Right cardiac atrium (tissue), 5 donors: ENCODE results near the gene DEPP1. TPM values are rescaled to one million over a fixed set of nuclear protein-coding genes. Genes with fewer than 3 reads are reported as not detected.

Source experiments
- ATAC-seq, 2 donors: fragments of 200-7000 bp; cut with Tn5 transposase; one replicate each; pipeline versions ENCODE4 v1.8.0 to v1.9.1; 2020; ENCODE audit warnings: moderate library complexity in 2 of 2, mild to moderate bottlenecking in 1 of 2
- DNase-seq, 3 donors: peaks; one replicate each; pipeline ENCODE4 v3.0.0-alpha.2; 2020
- H3K27ac ChIP-seq: one replicate; pipeline ENCODE4 v1.5.1; 2013; ENCODE audit warnings: mild to moderate bottlenecking, low read length, control low read depth, moderate library complexity
- H3K27me3 ChIP-seq: one replicate; pipeline ENCODE4 v1.6.1; 2013; ENCODE audit not compliant: control insufficient read depth, insufficient read depth
- H3K4me1 ChIP-seq: one replicate; pipeline ENCODE4 v1.6.1; 2013; ENCODE audit warnings: low read length; ENCODE audit not compliant: control insufficient read depth, insufficient read depth
- H3K4me3 ChIP-seq: one replicate; pipeline ENCODE4 v1.5.1; 2013; ENCODE audit warnings: low read length, control low read depth
- H3K9me3 ChIP-seq: one replicate; pipeline ENCODE4 v1.6.1; 2013; ENCODE audit warnings: low read length; ENCODE audit not compliant: control insufficient read depth
- WGBS: extraction: QIAGEN DNeasy Blood & Tissue Kit; methylation state at CpG from one replicate; pipeline ENCODE4 v1.1.7; 2013; 5-methylcytosine and 5-hydroxymethylcytosine counted together
- intact Hi-C, 4 donors: fragments of 100-400 bp; cut with DNase I; formaldehyde crosslinking; loops; one replicate each; pipeline versions ENCODE4 v1.11.0 to v1.14.0; 2022 to 2023
- polyA plus RNA-seq: library from polyadenylated mRNA; stranded (reverse); fragments of 200-250 nt; gene quantifications from one replicate; pipeline ENCODE4 v1.2.3, GENCODE V29; 2013
- total RNA-seq, 4 donors: library from RNA; stranded (reverse); fragmentation: NEBNext Ultra II Directional; extraction: Animal tissue kit (Norgen Biotek cat#: 25700); gene quantifications; one replicate each; pipeline ENCODE4 v1.2.1, GENCODE V29; 2021
- donor health status: healthy with polysubstance abuse.
- donor health status: DM: no; HTN: yes; CAD: no.
- donor health status: DM: no; HTN: no; CAD: no.
- donor health status: DM: no; HTN: yes; CAD: no; lungs with severe emphysema.
- donor health status: DM: yes; HTN: yes; CAD: no.

Gene DEPP1
- total and polyA plus RNA-seq, 5 donors = 18.8 to 43.8 (median 28.0) TPM

DNA sequence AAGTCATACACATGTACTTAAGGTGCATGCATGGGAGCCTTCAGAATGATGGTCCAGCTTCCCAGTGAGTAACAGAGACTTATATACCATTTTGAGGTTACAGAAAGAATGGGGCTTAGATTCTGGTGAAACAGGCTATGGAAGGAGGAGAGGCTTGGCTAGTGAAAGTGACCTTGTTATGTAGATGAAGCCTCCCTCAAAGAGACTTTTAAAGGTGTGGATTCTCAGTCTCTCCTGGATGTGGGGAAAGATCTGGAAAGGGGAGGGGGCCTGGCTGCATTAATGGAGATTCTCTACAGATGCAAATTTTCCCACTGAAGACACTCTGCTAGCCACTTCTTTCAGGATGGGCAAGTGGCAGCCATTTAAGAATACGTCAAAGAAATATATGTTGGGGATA, 13.5 kb downstream of the DEPP1 start:
- ATAC-seq = no peak
- intact Hi-C loops = no loop called here
- 75% methylated on average over 1 of the region's 1 CpG for WGBS
- Histone ChIP-seq H3K27ac (peak overlapping the region; percentile 96), H3K4me1 (peaks cover 62% of the 10 kb centered on the region), H3K27me3 (no peaks in the 10 kb centered on the region), H3K9me3 (no peaks in the 10 kb centered on the region), H3K4me3 (no peak overlapping the region)
- no peak for DNase-seq

GRCh38 chr10:44963772-44964633, 14.6 kb downstream of the DEPP1 start:
- DNase-seq (peak; percentile 81 to 95 (median 92)), ATAC-seq (peak; percentile 47 to 74)
- 36% methylated on average over 15 of the region's 15 CpGs for WGBS
- Histone ChIP-seq H3K27me3 (no peaks in the 10 kb centered on the region), H3K27ac (peak overlapping the region; percentile 96), H3K9me3 (no peaks in the 10 kb centered on the region), H3K4me1 (peaks cover 52% of the 10 kb centered on the region), H3K4me3 (peak overlapping the region; percentile 4)
- intact Hi-C loops = no loop called here

- intact Hi-C loops = no loop called here
- DNase-seq = no peak
- no peak for ATAC-seq
- Histone ChIP-seq H3K9me3 (no peaks in the 10 kb centered on the region), H3K27ac (peak overlapping the region; percentile 96), H3K4me1 (peaks cover 47% of the 10 kb centered on the region), H3K27me3 (no peaks in the 10 kb centered on the region), H3K4me3 (peak overlapping the region; percentile 4)
- WGBS = 65% methylated on average over 19 of the region's 19 CpGs
Observed at GRCh38 chr10:44962870-44963738, 15.5 kb downstream of the DEPP1 start.

DNA sequence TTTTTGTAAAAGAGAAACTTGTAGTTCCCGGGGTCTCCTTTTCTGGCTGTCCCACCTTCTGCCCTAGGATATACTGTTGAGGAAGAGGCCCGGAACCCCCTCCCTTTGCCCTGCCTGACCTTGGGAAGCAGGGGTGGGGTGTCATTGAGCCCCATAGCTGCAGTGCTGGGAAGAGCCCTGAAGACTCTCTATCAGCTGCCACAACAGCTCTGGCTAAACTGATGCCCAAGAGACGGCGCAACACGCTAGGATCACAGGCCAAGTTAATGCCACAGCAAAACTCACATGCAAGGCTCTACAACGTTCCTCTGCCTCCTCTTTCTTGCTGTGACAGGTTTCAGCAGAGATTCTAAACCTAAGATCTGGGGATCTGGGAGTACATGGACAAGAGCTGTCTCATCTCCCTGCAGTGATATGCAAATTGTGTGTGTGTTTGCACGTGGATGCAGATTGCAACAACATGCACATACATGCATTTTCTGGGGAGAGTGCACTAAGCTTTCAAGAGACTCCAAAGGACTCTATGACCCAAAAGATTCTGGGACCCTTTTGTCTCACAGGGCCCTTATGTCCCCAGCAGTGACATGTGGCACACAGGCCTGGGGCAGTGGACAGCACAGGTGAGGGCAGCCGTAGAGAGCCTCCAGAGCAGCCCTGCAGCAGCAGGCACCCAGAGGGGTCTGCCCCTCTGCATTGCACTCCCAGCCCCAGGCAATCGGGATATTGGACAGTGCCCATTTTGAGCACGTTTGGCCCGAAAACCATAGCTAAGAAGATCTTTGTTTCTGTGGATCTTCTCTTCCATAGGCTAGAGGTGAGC, 16.5 kb downstream of the DEPP1 start:
- DNase-seq (no peak), ATAC-seq (no peak)
- WGBS = 58% methylated on average over 11 of the region's 11 CpGs
- Histone ChIP-seq H3K9me3 (no peaks in the 10 kb centered on the region), H3K27me3 (no peaks in the 10 kb centered on the region), H3K27ac (peak overlapping the region; percentile 96), H3K4me1 (peaks cover 47% of the 10 kb centered on the region), H3K4me3 (peak overlapping the region; percentile 56)
- intact Hi-C loops = no loop called here

DNA sequence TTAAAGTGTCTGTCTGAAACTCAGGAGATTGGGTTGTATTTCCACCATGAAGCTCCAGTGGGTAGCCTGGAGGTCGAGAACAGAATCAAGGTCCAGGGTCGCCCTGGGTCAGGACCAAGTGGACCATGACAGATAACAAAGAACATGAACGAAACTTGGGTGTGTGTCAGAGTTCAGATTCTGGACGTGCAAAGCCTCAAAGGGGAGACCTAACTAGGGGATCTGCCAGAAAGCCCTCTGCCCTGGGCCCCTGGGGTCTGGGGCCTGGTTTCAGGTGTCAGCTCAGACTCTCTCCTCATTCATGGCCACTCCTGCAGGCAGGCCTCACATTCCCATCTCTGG, 17.4 kb downstream of the DEPP1 start:
- WGBS = 41% methylated on average over 4 of the region's 4 CpGs
- DNase-seq (no peak), ATAC-seq (no peak)
- Histone ChIP-seq H3K9me3 (no peaks in the 10 kb centered on the region), H3K27me3 (no peaks in the 10 kb centered on the region), H3K4me1 (peaks cover 40% of the 10 kb centered on the region), H3K4me3 (peak overlapping the region; percentile 56), H3K27ac (peak overlapping the region; percentile 59)
- intact Hi-C loops = no loop called here

- Histone ChIP-seq H3K4me1 (peaks cover 35% of the 10 kb centered on the region), H3K27me3 (no peaks in the 10 kb centered on the region), H3K4me3 (peak overlapping the region; percentile 56), H3K9me3 (no peaks in the 10 kb centered on the region), H3K27ac (peak overlapping the region; percentile 59)
- intact Hi-C loops = no loop called here
- WGBS = 35% methylated on average over 7 of the region's 7 CpGs
- no peak for ATAC-seq
- DNase-seq = no peak
Observed at GRCh38 chr10:44960482-44961229, 18.0 kb downstream of the DEPP1 start.

GRCh38 chr10:44960088-44960460, 18.5 kb downstream of the DEPP1 start:
- Histone ChIP-seq H3K4me3 (peak overlapping the region; percentile 56), H3K9me3 (no peaks in the 10 kb centered on the region), H3K27me3 (no peaks in the 10 kb centered on the region), H3K27ac (peak overlapping the region; percentile 59), H3K4me1 (peaks cover 31% of the 10 kb centered on the region)
- intact Hi-C loops = no loop called here
- DNase-seq = no peak
- no peak for ATAC-seq
- WGBS = 17% methylated on average over 8 of the region's 8 CpGs

DNA sequence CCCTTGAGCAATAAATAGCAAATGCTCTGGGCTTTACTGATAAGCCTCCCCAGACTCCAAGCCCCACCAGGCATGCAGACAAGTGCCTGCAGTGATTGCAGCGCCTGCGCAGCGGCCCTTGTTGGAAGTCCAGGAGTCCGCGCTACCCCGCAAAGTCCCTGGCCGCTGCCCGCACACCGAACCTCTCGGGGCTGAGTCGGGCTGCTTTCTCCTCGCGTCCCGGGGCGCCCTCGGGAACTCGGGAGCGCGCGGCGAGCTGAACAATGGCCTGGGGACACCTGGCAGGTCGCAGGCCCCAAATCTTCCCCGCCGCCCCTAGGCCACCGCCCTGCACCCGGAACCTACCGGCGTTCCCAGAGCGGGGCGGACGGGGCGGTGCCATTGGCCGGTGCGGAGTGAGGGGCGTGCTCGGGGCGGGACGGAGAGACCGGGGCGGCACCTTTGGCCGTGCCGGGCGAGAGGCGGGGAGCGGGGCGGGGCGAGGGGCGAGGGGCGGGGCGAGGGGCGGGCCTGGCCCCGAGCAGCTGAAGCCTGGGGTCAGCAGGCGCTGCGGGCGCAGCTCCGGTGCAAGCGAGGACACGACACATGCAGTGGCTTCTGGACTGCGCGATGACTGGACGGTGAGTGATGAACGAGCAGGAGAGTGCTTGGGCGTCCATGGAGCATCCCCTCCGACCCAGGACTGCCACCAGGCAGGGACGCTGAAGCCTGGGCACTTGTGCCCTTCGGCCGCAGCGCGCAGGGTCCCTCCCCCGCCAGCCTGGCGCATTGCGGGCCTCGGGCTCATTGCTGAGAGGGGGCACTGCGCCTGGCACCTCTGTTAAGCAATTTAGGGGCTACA, 19.1 kb downstream of the DEPP1 start, which contains the start of gene RASSF4:
Gene RASSF4 (plus strand): TSS at position 556 of the 841 bp plus-strand sequence. CDS start 10,401 bp downstream, outside the sequence.
- ATAC-seq = peak; percentile 95 to 96
- peak within 1 kb of the TSS; percentile 92 for H3K27ac ChIP-seq
- H3K27me3 ChIP-seq = no peaks in the 10 kb centered on the region
- peak within 1 kb of the TSS; percentile 56 for H3K4me3 ChIP-seq
- intact Hi-C loops = no loop called here
- 1% methylated on average over 74 of the region's 74 CpGs for WGBS
- H3K4me1 ChIP-seq = peaks cover 31% of the 10 kb centered on the region
- H3K9me3 ChIP-seq = no peaks in the 10 kb centered on the region
- peak; percentile 95 to 98 (median 98) for DNase-seq

GRCh38 chr10:44958898-44959246, 19.7 kb downstream of the DEPP1 start:
- intact Hi-C loops = no loop called here
- no peak for DNase-seq
- peak overlapping the region; percentile 56 for H3K4me3 ChIP-seq
- H3K4me1 ChIP-seq = peaks cover 29% of the 10 kb centered on the region
- ATAC-seq = no peak
- no peaks in the 10 kb centered on the region for H3K27me3 ChIP-seq
- no peaks in the 10 kb centered on the region for H3K9me3 ChIP-seq
- WGBS = 6% methylated on average over 6 of the region's 6 CpGs
- H3K27ac ChIP-seq = peak overlapping the region; percentile 92
